ENCODE measurements around the gene LITAF.

DNA sequence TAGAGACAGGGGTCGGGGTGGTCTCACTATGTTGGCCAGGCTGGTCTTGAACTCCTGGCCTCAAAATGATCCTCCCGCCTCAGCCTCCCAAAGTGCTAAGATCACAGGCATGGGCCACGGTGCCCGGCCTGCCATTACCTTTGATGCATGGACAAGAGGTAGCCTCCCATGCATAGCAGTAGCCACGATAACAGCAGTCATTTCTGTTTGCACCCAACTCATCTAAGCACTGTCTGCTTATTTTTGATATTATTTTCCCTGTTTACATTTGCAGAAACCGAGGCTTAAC lies 44.0 kb upstream of the LITAF start:
- TF ChIP-seq, protein P1, sequence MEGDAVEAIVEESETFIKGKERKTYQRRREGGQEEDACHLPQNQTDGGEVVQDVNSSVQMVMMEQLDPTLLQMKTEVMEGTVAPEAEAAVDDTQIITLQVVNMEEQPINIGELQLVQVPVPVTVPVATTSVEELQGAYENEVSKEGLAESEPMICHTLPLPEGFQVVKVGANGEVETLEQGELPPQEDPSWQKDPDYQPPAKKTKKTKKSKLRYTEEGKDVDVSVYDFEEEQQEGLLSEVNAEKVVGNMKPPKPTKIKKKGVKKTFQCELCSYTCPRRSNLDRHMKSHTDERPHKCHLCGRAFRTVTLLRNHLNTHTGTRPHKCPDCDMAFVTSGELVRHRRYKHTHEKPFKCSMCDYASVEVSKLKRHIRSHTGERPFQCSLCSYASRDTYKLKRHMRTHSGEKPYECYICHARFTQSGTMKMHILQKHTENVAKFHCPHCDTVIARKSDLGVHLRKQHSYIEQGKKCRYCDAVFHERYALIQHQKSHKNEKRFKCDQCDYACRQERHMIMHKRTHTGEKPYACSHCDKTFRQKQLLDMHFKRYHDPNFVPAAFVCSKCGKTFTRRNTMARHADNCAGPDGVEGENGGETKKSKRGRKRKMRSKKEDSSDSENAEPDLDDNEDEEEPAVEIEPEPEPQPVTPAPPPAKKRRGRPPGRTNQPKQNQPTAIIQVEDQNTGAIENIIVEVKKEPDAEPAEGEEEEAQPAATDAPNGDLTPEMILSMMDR (IDR thresholded peaks at IDR 0.05) = no peak
- TF ChIP-seq EP300 (IDR thresholded peaks at IDR 0.05; ENCODE audit: low read depth) = no peak
- TF ChIP-seq POLR2AphosphoS5 (IDR thresholded peaks at IDR 0.05) = no peak
